Osteocyte (in vitro differentiated cells): ENCODE results near the gene FAM171A2. TPM values are rescaled to one million over a fixed set of nuclear protein-coding genes. Genes with fewer than 3 reads are reported as not detected.
"Not testable (repeated sequence)": the region's sequence is repeated elsewhere in the genome, so short reads cannot be mapped to it uniquely, and the experiment has no call there.

Source experiments
- DNase-seq: peaks from one replicate; pipeline ENCODE4 v3.0.0; 2021; ENCODE audit warnings: mixed read lengths; ENCODE audit not compliant: unreplicated experiment; ENCODE audit errors: extremely low spot score
- H3K27ac Mint-ChIP-seq: one replicate; pipeline ENCODE4 v1.8.0; 2021; ENCODE audit warnings: mild to moderate bottlenecking, mixed read lengths; ENCODE audit not compliant: unreplicated experiment
- H3K27me3 Mint-ChIP-seq: one replicate; pipeline ENCODE4 v1.8.0; 2021; ENCODE audit warnings: mixed read lengths; ENCODE audit not compliant: unreplicated experiment
- H3K36me3 Mint-ChIP-seq: one replicate; pipeline ENCODE4 v1.8.0; 2021; ENCODE audit warnings: mixed read lengths; ENCODE audit not compliant: unreplicated experiment
- H3K4me1 Mint-ChIP-seq: one replicate; pipeline ENCODE4 v1.8.0; 2021; ENCODE audit warnings: mixed read lengths; ENCODE audit not compliant: unreplicated experiment
- H3K4me3 Mint-ChIP-seq: one replicate; pipeline ENCODE4 v1.8.0; 2021; ENCODE audit warnings: mild to moderate bottlenecking, moderate library complexity, mixed read lengths; ENCODE audit not compliant: unreplicated experiment
- H3K9me3 Mint-ChIP-seq: one replicate; pipeline ENCODE4 v1.8.0; 2021; ENCODE audit warnings: mixed read lengths; ENCODE audit not compliant: unreplicated experiment
- CTCF ChIP-seq: fragments of 200-600 bp; sonication (generic); IDR thresholded peaks from 2 replicates; pipeline ENCODE4 v1.5.0; 2021; ENCODE audit warnings: antibody characterized with exemption, mild to moderate bottlenecking, moderate library complexity
- total RNA-seq: library from RNA; stranded (reverse); gene quantifications from 2 replicates; pipeline ENCODE4 v1.2.1, GENCODE V29; 2021

FAM171A2 gene
- total RNA-seq, 1 donor from 2014 or later = 26.9 TPM

GRCh38 chr17:44351464-44351863, 12.2 kb downstream of the FAM171A2 start:
- Mint-ChIP-seq H3K36me3 (peaks cover 14% of the 10 kb centered on the region), H3K27ac (no peak overlapping the region), H3K4me1 (peaks cover 5% of the 10 kb centered on the region), H3K9me3 (no peaks in the 10 kb centered on the region), H3K27me3 (no peaks in the 10 kb centered on the region), H3K4me3 (no peak overlapping the region)
- TF ChIP-seq CTCF = no peak
- no peak for DNase-seq

GRCh38 chr17:44350733-44351226, 12.9 kb downstream of the FAM171A2 start:
- Mint-ChIP-seq H3K36me3 (peaks cover 14% of the 10 kb centered on the region), H3K4me1 (peaks cover 10% of the 10 kb centered on the region), H3K27ac (no peak overlapping the region), H3K27me3 (no peaks in the 10 kb centered on the region), H3K9me3 (no peaks in the 10 kb centered on the region), H3K4me3 (no peak overlapping the region)
- peak; percentile 77 for TF ChIP-seq CTCF
- peak; percentile 91 for DNase-seq

GRCh38 chr17:44349553-44350070, 14.0 kb downstream of the FAM171A2 start:
- H3K4me3 Mint-ChIP-seq = no peak overlapping the region
- peaks cover 14% of the 10 kb centered on the region for H3K36me3 Mint-ChIP-seq
- no peak for DNase-seq
- H3K9me3 Mint-ChIP-seq = no peaks in the 10 kb centered on the region
- TF ChIP-seq CTCF = no peak
- peaks cover 14% of the 10 kb centered on the region for H3K4me1 Mint-ChIP-seq
- no peaks in the 10 kb centered on the region for H3K27me3 Mint-ChIP-seq
- no peak overlapping the region for H3K27ac Mint-ChIP-seq

GRCh38 chr17:44348988-44349364, 14.7 kb downstream of the FAM171A2 start:
- TF ChIP-seq CTCF = no peak
- DNase-seq = no peak
- Mint-ChIP-seq H3K4me1 (peaks cover 16% of the 10 kb centered on the region), H3K36me3 (peaks cover 14% of the 10 kb centered on the region), H3K9me3 (no peaks in the 10 kb centered on the region), H3K4me3 (no peak overlapping the region), H3K27ac (no peak overlapping the region), H3K27me3 (no peaks in the 10 kb centered on the region)

GRCh38 chr17:44348234-44348987, 15.2 kb downstream of the FAM171A2 start:
- Mint-ChIP-seq H3K27me3 (no peaks in the 10 kb centered on the region), H3K4me1 (peaks cover 16% of the 10 kb centered on the region), H3K36me3 (peaks cover 14% of the 10 kb centered on the region), H3K4me3 (no peak overlapping the region), H3K27ac (peak overlapping the region; percentile 18), H3K9me3 (no peaks in the 10 kb centered on the region)
- no peak for DNase-seq
- TF ChIP-seq CTCF = no peak

- not testable (repeated sequence) for H3K27ac Mint-ChIP-seq, H3K4me3 Mint-ChIP-seq, H3K36me3 Mint-ChIP-seq, H3K9me3 Mint-ChIP-seq, H3K27me3 Mint-ChIP-seq, DNase-seq
- H3K4me1 Mint-ChIP-seq = peaks cover 16% of the 10 kb centered on the region
These were observed 16.2 kb downstream of the FAM171A2 start for GRCh38 chr17:44347206-44348055.
